Activated B cell treated with CpG ODN at 0.5 μM for 24 hours (primary cell): ENCODE measurements around the gene MALAT1. TPM values are rescaled to one million over a fixed set of nuclear protein-coding genes. Genes with fewer than 3 reads are reported as not detected.
A peak's percentile ranks its signal among the peaks of the same experiment; 100 is the strongest.
"Not testable (repeated sequence)": the region's sequence is repeated elsewhere in the genome, so short reads cannot be mapped to it uniquely, and the experiment has no call there.

Experiments used
- ATAC-seq: fragments of 200-7000 bp; cut with Tn5 transposase; one replicate; pipeline ENCODE4 v1.10.0; 2021; ENCODE audit warnings: low read depth, mild to moderate bottlenecking, moderate library complexity
- CTCF ChIA-PET: fragments of 350-600 bp; sonication (Branson Sonifier 250); formaldehyde crosslinking; loops from one replicate; lab custom pipeline; 2021; ENCODE audit warnings: antibody characterized with exemption; lab: Charles Lee
- POLR2A ChIA-PET: fragments of 350-600 bp; sonication (Branson Sonifier 250); formaldehyde crosslinking; loops from one replicate; lab custom pipeline; 2021; ENCODE audit warnings: antibody characterized with exemption; lab: Charles Lee
- DNase-seq: peaks from one replicate; pipeline ENCODE4 v3.0.0; 2022
- H3K27ac Mint-ChIP-seq: one replicate; pipeline ENCODE4 v1.8.0; 2020; ENCODE audit warnings: mixed read lengths
- H3K27me3 Mint-ChIP-seq: one replicate; pipeline ENCODE4 v1.8.0; 2021; ENCODE audit warnings: mixed read lengths
- H3K36me3 Mint-ChIP-seq: one replicate; pipeline ENCODE4 v1.8.0; 2021; ENCODE audit warnings: low read depth, mixed read lengths
- H3K4me1 Mint-ChIP-seq: one replicate; pipeline ENCODE4 v1.8.0; 2021; ENCODE audit warnings: mixed read lengths
- H3K4me3 Mint-ChIP-seq: one replicate; pipeline ENCODE4 v1.8.0; 2020; ENCODE audit warnings: mild to moderate bottlenecking, mixed read lengths
- H3K9me3 Mint-ChIP-seq: one replicate; pipeline ENCODE4 v1.8.0; 2020; ENCODE audit warnings: mixed read lengths
- intact Hi-C: fragments of 100-400 bp; cut with micrococcal nuclease; formaldehyde crosslinking; loops from one replicate; pipeline ENCODE4 v1.15.1; 2024
- total RNA-seq: library from RNA; stranded (reverse); gene quantifications from 2 replicates; pipeline ENCODE4 v1.2.3, GENCODE V29; 2022
- TF ChIP-seq, protein P1 (sequence below): fragments of 200-600 bp; IDR thresholded peaks from one replicate; pipeline ENCODE4 v1.8.0; 2022; ENCODE audit warnings: antibody characterized with exemption, mild to moderate bottlenecking

The MALAT1 gene
- total RNA-seq, 1 donor from 2014 or later: 18,961 TPM

DNA sequence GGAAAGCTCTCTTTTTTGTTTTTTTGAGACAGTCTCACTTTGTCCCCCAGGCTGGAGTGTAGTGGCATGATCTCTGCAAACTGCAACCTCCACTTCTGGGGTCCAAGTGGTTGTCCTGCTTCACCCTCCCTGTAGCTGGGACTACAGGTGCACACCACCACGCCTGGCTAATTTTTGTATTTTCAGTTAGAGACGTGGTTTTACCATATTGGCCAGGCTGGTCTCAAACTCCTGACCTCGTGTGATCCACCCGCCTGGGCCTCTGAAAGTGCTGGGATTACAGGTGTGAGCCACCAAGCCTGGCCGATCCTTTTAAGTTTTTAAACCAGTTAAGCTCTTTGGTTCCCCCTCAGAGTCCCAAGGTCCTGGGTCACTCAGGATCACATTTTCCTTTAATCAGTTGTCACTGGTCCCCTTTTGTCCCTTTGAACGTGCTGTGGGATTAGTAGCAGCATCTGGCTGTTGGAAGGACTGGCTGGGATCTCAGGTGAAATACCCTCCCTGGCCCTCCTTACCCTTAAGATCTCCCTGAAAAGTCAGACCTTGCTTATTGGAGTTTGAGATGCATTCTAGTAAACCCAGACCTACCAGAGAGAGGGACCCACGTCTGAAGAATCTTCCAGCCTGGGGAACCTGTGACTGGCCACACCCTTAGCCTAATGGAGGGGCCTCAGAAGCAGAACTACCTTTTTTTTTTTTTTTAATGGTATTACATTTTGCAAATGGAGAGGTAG lies 8.1 kb downstream of the MALAT1 start:
- Mint-ChIP-seq H3K36me3 (peaks cover 39% of the 10 kb centered on the region), H3K9me3 (no peaks in the 10 kb centered on the region), H3K27me3 (no peaks in the 10 kb centered on the region), H3K4me3 (no peak overlapping the region), H3K4me1 (peaks cover 62% of the 10 kb centered on the region), H3K27ac (peak overlapping the region; percentile 84)
- ChIA-PET CTCF (interaction anchor here (1.0 to 16.7 kb wide), 7 partner anchors 9 to 232 kb away, joined by 3 to 289 read pairs (median 5); partner anchors contain the start of genes MALAT1, NEAT1 and SLC25A45), POLR2A (interaction anchor here (0.6 to 26.3 kb wide), 34 partner anchors 11 to 728 kb away, joined by 3 to 3752 read pairs (median 6); partner anchors contain the start of genes CDC42EP2, DPF2, FAM89B and FRMD8)
- intact Hi-C loops: loop anchor here (2.0 kb wide), 1 partner anchor 34 kb away; no protein-coding TSS in a partner anchor
- ATAC-seq (peak; percentile 49), DNase-seq (no peak)
- TF ChIP-seq, protein P1, sequence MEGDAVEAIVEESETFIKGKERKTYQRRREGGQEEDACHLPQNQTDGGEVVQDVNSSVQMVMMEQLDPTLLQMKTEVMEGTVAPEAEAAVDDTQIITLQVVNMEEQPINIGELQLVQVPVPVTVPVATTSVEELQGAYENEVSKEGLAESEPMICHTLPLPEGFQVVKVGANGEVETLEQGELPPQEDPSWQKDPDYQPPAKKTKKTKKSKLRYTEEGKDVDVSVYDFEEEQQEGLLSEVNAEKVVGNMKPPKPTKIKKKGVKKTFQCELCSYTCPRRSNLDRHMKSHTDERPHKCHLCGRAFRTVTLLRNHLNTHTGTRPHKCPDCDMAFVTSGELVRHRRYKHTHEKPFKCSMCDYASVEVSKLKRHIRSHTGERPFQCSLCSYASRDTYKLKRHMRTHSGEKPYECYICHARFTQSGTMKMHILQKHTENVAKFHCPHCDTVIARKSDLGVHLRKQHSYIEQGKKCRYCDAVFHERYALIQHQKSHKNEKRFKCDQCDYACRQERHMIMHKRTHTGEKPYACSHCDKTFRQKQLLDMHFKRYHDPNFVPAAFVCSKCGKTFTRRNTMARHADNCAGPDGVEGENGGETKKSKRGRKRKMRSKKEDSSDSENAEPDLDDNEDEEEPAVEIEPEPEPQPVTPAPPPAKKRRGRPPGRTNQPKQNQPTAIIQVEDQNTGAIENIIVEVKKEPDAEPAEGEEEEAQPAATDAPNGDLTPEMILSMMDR: no peak

DNA sequence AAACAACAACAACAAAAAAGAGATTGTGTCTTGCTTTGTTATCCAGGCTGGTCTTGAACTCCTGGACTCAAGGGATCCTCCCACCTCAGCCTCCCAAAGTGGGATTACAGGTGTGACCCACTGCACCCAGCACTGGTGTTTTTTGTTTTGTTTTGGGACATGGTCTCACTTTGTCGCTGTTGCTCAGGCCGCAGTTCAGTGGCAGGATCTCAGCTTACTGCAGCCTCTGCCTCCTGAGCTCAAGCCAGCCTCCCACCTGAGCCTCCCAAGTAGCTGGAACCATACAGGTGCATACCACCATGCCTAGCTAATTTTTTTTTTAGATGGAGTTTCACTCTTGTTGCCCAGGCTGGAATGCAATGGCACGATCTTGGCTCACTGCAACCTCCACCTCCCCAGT lies 13.5 kb downstream of the MALAT1 start:
- intact Hi-C loops: loop anchor here (5.0 kb wide), 1 partner anchor 400 kb away; the partner anchor contains the start of gene TM7SF2
- not testable (repeated sequence) for H3K4me3 Mint-ChIP-seq

GRCh38 chr11:65516135-65516968 lies 17.5 kb downstream of the MALAT1 start:
- Mint-ChIP-seq H3K4me3 (no peak overlapping the region), H3K27ac (peak overlapping the region; percentile 56), H3K4me1 (peaks cover 4% of the 10 kb centered on the region), H3K36me3 (no peaks in the 10 kb centered on the region), H3K9me3 (no peaks in the 10 kb centered on the region), H3K27me3 (no peaks in the 10 kb centered on the region)
- DNase-seq: no peak
- intact Hi-C loops: no loop called here
- TF ChIP-seq, protein P1: no peak
- ATAC-seq: no peak
- CTCF ChIA-PET: no interaction called here
- POLR2A ChIA-PET: interaction anchor here (1.1 kb wide), 3 partner anchors 10 to 97 kb away, joined by 3 to 6 read pairs (median 4); no protein-coding TSS in a partner anchor

More for the DNA sequence above, 13.5 kb downstream of the MALAT1 start:
- DNase-seq, H3K9me3 Mint-ChIP-seq, H3K27me3 Mint-ChIP-seq, ATAC-seq, H3K36me3 Mint-ChIP-seq, H3K27ac Mint-ChIP-seq: not testable (repeated sequence)
- CTCF ChIA-PET: interaction anchor here (16.7 kb wide), 1 partner anchor 92 kb away, joined by 289 read pairs; the partner anchor contains the start of gene NEAT1
- POLR2A ChIA-PET: interaction anchor here (17.0 to 22.3 kb wide), 2 partner anchors 20 to 91 kb away, joined by 787 to 3752 read pairs; partner anchors contain the start of genes MALAT1 and NEAT1
- peaks cover 25% of the 10 kb centered on the region for H3K4me1 Mint-ChIP-seq

- H3K27me3 Mint-ChIP-seq: not testable (repeated sequence)
Observed at GRCh38 chr11:65518941-65519549, 20.2 kb downstream of the MALAT1 start.

DNA sequence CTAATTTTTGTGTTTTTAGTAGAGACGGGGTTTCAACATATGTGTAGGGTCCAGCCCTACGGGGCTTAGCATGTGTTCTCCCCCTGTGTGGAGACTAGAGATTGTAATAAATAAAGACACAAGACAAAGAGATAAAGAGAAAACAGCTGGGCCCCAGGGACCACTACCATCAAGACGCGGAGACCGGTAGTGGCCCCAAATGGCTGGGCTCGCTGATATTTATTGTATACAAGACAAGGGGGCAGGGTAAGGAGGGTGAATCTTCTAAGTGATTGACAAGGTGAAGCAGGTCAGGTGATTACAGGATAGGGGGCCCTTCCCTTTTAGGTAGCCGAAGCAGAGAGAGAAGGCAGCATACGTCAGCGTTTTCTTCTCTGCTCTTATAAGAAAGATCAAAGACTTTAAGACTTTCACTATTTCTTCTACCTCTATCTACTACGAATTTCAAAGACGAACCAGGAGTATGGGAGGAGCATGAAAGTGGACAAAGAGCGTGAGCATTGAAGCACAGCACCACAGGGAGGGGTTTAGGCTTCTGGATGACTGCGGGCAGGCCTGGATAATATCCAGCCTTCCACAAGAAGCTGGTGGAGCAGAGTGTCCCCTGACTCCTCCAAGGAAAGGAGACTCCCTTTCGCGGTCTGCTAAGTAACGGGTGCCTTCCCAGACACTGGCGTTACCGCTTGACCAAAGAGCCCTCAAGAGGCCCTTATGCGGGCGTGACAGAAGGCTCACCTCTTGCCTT lies 23.1 kb downstream of the MALAT1 start:
- H3K27ac Mint-ChIP-seq, H3K36me3 Mint-ChIP-seq, H3K9me3 Mint-ChIP-seq, intact Hi-C loops, H3K4me3 Mint-ChIP-seq, DNase-seq, H3K27me3 Mint-ChIP-seq, CTCF ChIA-PET, ATAC-seq: not testable (repeated sequence)
- peaks cover 43% of the 10 kb centered on the region for H3K4me1 Mint-ChIP-seq
- POLR2A ChIA-PET: interaction anchor here (1.0 kb wide), 1 partner anchor 106 kb away, joined by 4 read pairs; no protein-coding TSS in a partner anchor

More at GRCh38 chr11:65518941-65519549, 20.2 kb downstream of the MALAT1 start:
- ATAC-seq, H3K36me3 Mint-ChIP-seq, DNase-seq, H3K4me3 Mint-ChIP-seq, H3K27ac Mint-ChIP-seq, H3K9me3 Mint-ChIP-seq, intact Hi-C loops: not testable (repeated sequence)
- POLR2A ChIA-PET: interaction anchor here (0.6 to 1.5 kb wide), 4 partner anchors 11 to 660 kb away, joined by 3 to 7 read pairs (median 3); no protein-coding TSS in a partner anchor
- peaks cover 28% of the 10 kb centered on the region for H3K4me1 Mint-ChIP-seq
- CTCF ChIA-PET: interaction anchor here (0.7 kb wide), 1 partner anchor 9 kb away, joined by 3 read pairs; no protein-coding TSS in a partner anchor

DNA sequence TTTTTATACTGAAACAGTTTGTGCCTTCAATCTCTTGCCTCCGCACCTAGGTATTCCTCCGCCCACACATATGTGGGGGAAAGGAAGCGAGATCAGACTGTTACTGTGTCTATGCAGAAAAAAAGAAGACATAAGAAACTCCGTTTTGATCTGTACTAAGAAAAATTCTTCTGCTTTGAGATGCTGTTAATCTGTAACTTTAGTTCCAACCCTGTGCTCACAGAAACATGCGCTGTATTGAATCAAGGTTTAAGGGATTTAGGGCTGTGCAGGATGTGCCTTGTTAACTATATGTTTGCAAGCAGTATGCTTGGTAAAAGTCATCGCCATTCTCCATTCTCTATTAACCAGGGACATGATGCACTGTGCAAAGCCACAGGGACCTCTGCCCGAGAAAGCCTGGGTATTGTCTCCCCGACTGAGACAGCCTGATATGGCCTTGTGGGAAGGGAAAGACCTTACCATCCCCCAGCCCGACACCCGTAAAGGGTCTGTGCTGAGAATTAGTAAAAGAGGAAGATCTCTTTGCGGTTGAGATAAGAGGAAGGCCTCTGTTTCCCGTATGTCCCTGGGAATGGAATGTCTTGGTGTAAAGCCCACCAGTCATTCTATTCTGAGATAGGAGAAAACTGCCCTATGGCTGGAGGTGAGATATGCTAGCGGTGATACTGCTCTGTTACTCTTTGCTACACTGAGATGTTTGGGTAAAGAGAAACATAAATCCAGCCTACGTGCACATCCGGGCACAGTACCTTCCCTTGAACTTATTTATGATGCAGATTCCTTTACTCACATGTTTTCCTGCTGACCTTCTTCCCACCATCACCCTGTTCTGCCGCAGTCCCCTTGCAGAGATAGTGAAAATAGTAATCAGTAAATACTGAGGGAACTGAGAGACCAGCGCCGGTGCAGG lies 24.1 kb downstream of the MALAT1 start:
- H3K9me3 Mint-ChIP-seq, intact Hi-C loops, ATAC-seq, DNase-seq, H3K27me3 Mint-ChIP-seq: not testable (repeated sequence)
- CTCF ChIA-PET: interaction anchor here (3.6 kb wide), 1 partner anchor 18 kb away, joined by 12 read pairs; no protein-coding TSS in a partner anchor
- POLR2A ChIA-PET: interaction anchor here (4.5 kb wide), 1 partner anchor 17 kb away, joined by 37 read pairs; no protein-coding TSS in a partner anchor
- Mint-ChIP-seq H3K27ac (peak overlapping the region; percentile 65), H3K36me3 (peaks cover 17% of the 10 kb centered on the region), H3K4me3 (peak overlapping the region; percentile 64), H3K4me1 (peaks cover 47% of the 10 kb centered on the region)

GRCh38 chr11:65523631-65523968 lies 24.8 kb downstream of the MALAT1 start:
- Mint-ChIP-seq H3K27ac (peak overlapping the region; percentile 65), H3K4me3 (peak overlapping the region; percentile 64), H3K4me1 (peaks cover 47% of the 10 kb centered on the region), H3K36me3 (peaks cover 19% of the 10 kb centered on the region)
- ChIA-PET CTCF (interaction anchor here (3.6 kb wide), 1 partner anchor 17 kb away, joined by 12 read pairs; no protein-coding TSS in a partner anchor), POLR2A (interaction anchor here (2.1 to 4.5 kb wide), 4 partner anchors 17 to 91 kb away, joined by 4 to 37 read pairs (median 16); partner anchors contain the start of gene PCNX3)
- H3K9me3 Mint-ChIP-seq, H3K27me3 Mint-ChIP-seq, intact Hi-C loops, DNase-seq, ATAC-seq: not testable (repeated sequence)
